Stimulated activated memory B cell treated with anti-CD40 and anti-IgM and Interleukin-4, amounts not matched to agents 10 μg/mL and 1 μg/mL and 100 μg/mL, for 72 hours (primary cell): ENCODE results near the gene PCBP3.

Source experiments
- ATAC-seq: fragments of 150-1000 bp; cut with Tn5 transposase; 2 replicates; pipeline ENCODE4 v1.10.0; 2021
- H3K27ac Mint-ChIP-seq: one replicate; pipeline ENCODE4 v1.8.0; 2022; ENCODE audit warnings: mild to moderate bottlenecking, mixed read lengths
- H3K27me3 Mint-ChIP-seq: one replicate; pipeline ENCODE4 v1.8.0; 2022; ENCODE audit warnings: mixed read lengths
- H3K36me3 Mint-ChIP-seq: one replicate; pipeline ENCODE4 v1.8.0; 2022; ENCODE audit warnings: mixed read lengths
- H3K4me1 Mint-ChIP-seq: one replicate; pipeline ENCODE4 v1.8.0; 2022; ENCODE audit warnings: mixed read lengths
- H3K4me3 Mint-ChIP-seq: one replicate; pipeline ENCODE4 v1.8.0; 2022; ENCODE audit warnings: mild to moderate bottlenecking, moderate library complexity, mixed read lengths
- H3K9me3 Mint-ChIP-seq: one replicate; pipeline ENCODE4 v1.8.0; 2022; ENCODE audit warnings: mixed read lengths

The PCBP3 gene

GRCh38 chr21:45963232-45963570, 319.7 kb downstream of the PCBP3 start:
- Mint-ChIP-seq H3K27ac (no peak overlapping the region), H3K36me3 (peaks cover 13% of the 10 kb centered on the region), H3K4me1 (peaks cover 6% of the 10 kb centered on the region), H3K4me3 (no peak overlapping the region), H3K27me3 (peaks cover 70% of the 10 kb centered on the region), H3K9me3 (peaks cover 26% of the 10 kb centered on the region)
- ATAC-seq: no peak

- Mint-ChIP-seq H3K27me3 (peaks cover 73% of the 10 kb centered on the region), H3K4me1 (no peaks in the 10 kb centered on the region), H3K36me3 (peaks cover 13% of the 10 kb centered on the region), H3K9me3 (peaks cover 26% of the 10 kb centered on the region), H3K27ac (no peak overlapping the region), H3K4me3 (no peak overlapping the region)
- ATAC-seq: no peak
Measured at GRCh38 chr21:45964649-45965048, 321.1 kb downstream of the PCBP3 start.

- no peak overlapping the region for H3K4me3 Mint-ChIP-seq
- no peak overlapping the region for H3K27ac Mint-ChIP-seq
- peaks cover 73% of the 10 kb centered on the region for H3K27me3 Mint-ChIP-seq
- H3K9me3 Mint-ChIP-seq: peaks cover 26% of the 10 kb centered on the region
- H3K4me1 Mint-ChIP-seq: no peaks in the 10 kb centered on the region
- ATAC-seq: no peak
- H3K36me3 Mint-ChIP-seq: peaks cover 13% of the 10 kb centered on the region
Measured at GRCh38 chr21:45965084-45965809, 321.7 kb downstream of the PCBP3 start.

- H3K9me3 Mint-ChIP-seq: peaks cover 16% of the 10 kb centered on the region
- H3K4me3 Mint-ChIP-seq: no peak overlapping the region
- ATAC-seq: no peak
- peaks cover 4% of the 10 kb centered on the region for H3K36me3 Mint-ChIP-seq
- H3K27me3 Mint-ChIP-seq: peaks cover 69% of the 10 kb centered on the region
- no peaks in the 10 kb centered on the region for H3K4me1 Mint-ChIP-seq
- H3K27ac Mint-ChIP-seq: no peak overlapping the region
Measured at GRCh38 chr21:45966791-45967394, 323.4 kb downstream of the PCBP3 start.

- Mint-ChIP-seq H3K27me3 (peaks cover 78% of the 10 kb centered on the region), H3K27ac (no peak overlapping the region), H3K9me3 (peaks cover 5% of the 10 kb centered on the region), H3K36me3 (no peaks in the 10 kb centered on the region), H3K4me1 (peaks cover 15% of the 10 kb centered on the region), H3K4me3 (no peak overlapping the region)
- no peak for ATAC-seq
Measured at GRCh38 chr21:45969921-45970673, 326.6 kb downstream of the PCBP3 start.

GRCh38 chr21:45970674-45971615, 327.4 kb downstream of the PCBP3 start:
- no peak overlapping the region for H3K4me3 Mint-ChIP-seq
- ATAC-seq: peak; percentile 57
- H3K9me3 Mint-ChIP-seq: no peaks in the 10 kb centered on the region
- peaks cover 78% of the 10 kb centered on the region for H3K27me3 Mint-ChIP-seq
- H3K4me1 Mint-ChIP-seq: peaks cover 21% of the 10 kb centered on the region
- no peak overlapping the region for H3K27ac Mint-ChIP-seq
- no peaks in the 10 kb centered on the region for H3K36me3 Mint-ChIP-seq

- Mint-ChIP-seq H3K27ac (no peak overlapping the region), H3K36me3 (no peaks in the 10 kb centered on the region), H3K4me1 (peaks cover 21% of the 10 kb centered on the region), H3K27me3 (peaks cover 84% of the 10 kb centered on the region), H3K9me3 (no peaks in the 10 kb centered on the region), H3K4me3 (no peak overlapping the region)
- no peak for ATAC-seq
Measured at GRCh38 chr21:45971616-45972352, 328.3 kb downstream of the PCBP3 start.

GRCh38 chr21:45972353-45972715, 328.8 kb downstream of the PCBP3 start:
- peaks cover 79% of the 10 kb centered on the region for H3K27me3 Mint-ChIP-seq

GRCh38 chr21:45972716-45973474, 329.4 kb downstream of the PCBP3 start:
- H3K27me3 Mint-ChIP-seq: peaks cover 73% of the 10 kb centered on the region
- ATAC-seq: no peak
- H3K4me1 Mint-ChIP-seq: peaks cover 21% of the 10 kb centered on the region
- H3K36me3 Mint-ChIP-seq: no peaks in the 10 kb centered on the region
- peak overlapping the region; percentile 36 for H3K4me3 Mint-ChIP-seq
- H3K27ac Mint-ChIP-seq: no peak overlapping the region
- no peaks in the 10 kb centered on the region for H3K9me3 Mint-ChIP-seq

More at GRCh38 chr21:45972353-45972715, 328.8 kb downstream of the PCBP3 start:
- ATAC-seq: no peak
- H3K36me3 Mint-ChIP-seq: no peaks in the 10 kb centered on the region
- no peak overlapping the region for H3K27ac Mint-ChIP-seq
- no peaks in the 10 kb centered on the region for H3K9me3 Mint-ChIP-seq
- H3K4me3 Mint-ChIP-seq: no peak overlapping the region
- peaks cover 21% of the 10 kb centered on the region for H3K4me1 Mint-ChIP-seq

GRCh38 chr21:45973475-45974072, 330.0 kb downstream of the PCBP3 start:
- H3K27me3 Mint-ChIP-seq: peaks cover 72% of the 10 kb centered on the region
- no peaks in the 10 kb centered on the region for H3K9me3 Mint-ChIP-seq
- peaks cover 21% of the 10 kb centered on the region for H3K4me1 Mint-ChIP-seq
- peak; percentile 65 for ATAC-seq
- peak overlapping the region; percentile 80 for H3K4me3 Mint-ChIP-seq
- peak overlapping the region; percentile 30 for H3K27ac Mint-ChIP-seq
- no peaks in the 10 kb centered on the region for H3K36me3 Mint-ChIP-seq

GRCh38 chr21:45974073-45975019, 330.8 kb downstream of the PCBP3 start:
- Mint-ChIP-seq H3K9me3 (no peaks in the 10 kb centered on the region), H3K27ac (peak overlapping the region; percentile 30), H3K4me3 (peak overlapping the region; percentile 80), H3K36me3 (no peaks in the 10 kb centered on the region), H3K27me3 (peaks cover 66% of the 10 kb centered on the region), H3K4me1 (peaks cover 21% of the 10 kb centered on the region)
- ATAC-seq: peak; percentile 32

GRCh38 chr21:45975020-45975666, 331.6 kb downstream of the PCBP3 start:
- peaks cover 58% of the 10 kb centered on the region for H3K27me3 Mint-ChIP-seq
- no peak overlapping the region for H3K4me3 Mint-ChIP-seq
- no peaks in the 10 kb centered on the region for H3K36me3 Mint-ChIP-seq
- peak; percentile 17 for ATAC-seq
- no peaks in the 10 kb centered on the region for H3K9me3 Mint-ChIP-seq
- H3K4me1 Mint-ChIP-seq: peaks cover 21% of the 10 kb centered on the region
- no peak overlapping the region for H3K27ac Mint-ChIP-seq
